IMR-90 (cell line): ENCODE measurements around the gene REXO1. TPM values are rescaled to one million over a fixed set of nuclear protein-coding genes. Genes with fewer than 3 reads are reported as not detected.
A peak's percentile ranks its signal among the peaks of the same experiment; 100 is the strongest.

Experiments
- ATAC-seq: fragments of 200-7000 bp; cut with Tn5 transposase; 2 replicates; pipeline ENCODE4 v1.9.1; 2020; ENCODE audit warnings: low read depth, mild to moderate bottlenecking, moderate library complexity
- BruUV-seq: library from RNA; stranded (reverse); fragments of 400-500 nt; replicated peaks from 2 replicates; lab custom pipeline; 2021; lab: Mats Ljungman, UMichigan
- CTCF ChIA-PET: fragments of 300-600 bp; formaldehyde crosslinking; extraction: SDS; loops from one replicate; lab custom pipeline; 2021; ENCODE audit warnings: antibody characterized with exemption; lab: Yijun Ruan, JAX
- POLR2A ChIA-PET: fragments of 300-600 bp; sonication (Branson Sonifier 250); formaldehyde crosslinking; loops from one replicate; lab custom pipeline; 2022; ENCODE audit warnings: antibody characterized with exemption; ENCODE audit not compliant: unreplicated experiment; lab: Charles Lee
- DNase-seq: peaks from one replicate; pipeline ENCODE4 v3.0.0; 2013
- H2AFZ ChIP-seq: replicated peaks from 2 replicates; pipeline ENCODE3; 2013; ENCODE audit warnings: low read length, mild to moderate bottlenecking; ENCODE audit not compliant: poor library complexity
- H2AK5ac ChIP-seq: 2 replicates; pipeline ENCODE4 v1.6.1; 2013; ENCODE audit warnings: low read depth, low read length, inconsistent platforms
- H2AK9ac ChIP-seq: replicated peaks from 2 replicates; pipeline ENCODE3; 2013; ENCODE audit warnings: mild to moderate bottlenecking, low read depth, low read length, moderate library complexity; ENCODE audit not compliant: poor library complexity
- H2BK120ac ChIP-seq: 2 replicates; pipeline ENCODE4 v1.6.1; 2013; ENCODE audit warnings: low read depth, low read length, inconsistent platforms
- H2BK15ac ChIP-seq: 3 replicates; pipeline ENCODE4 v1.6.1; 2013; ENCODE audit warnings: low read depth, low read length, inconsistent platforms
- H2BK20ac ChIP-seq: 2 replicates; pipeline ENCODE4 v1.6.1; 2013; ENCODE audit warnings: low read depth, mild to moderate bottlenecking, inconsistent platforms, low read length, moderate library complexity
- H2BK5ac ChIP-seq: 2 replicates; pipeline ENCODE4 v1.6.1; 2013; ENCODE audit warnings: mild to moderate bottlenecking, low read depth, low read length, inconsistent platforms; ENCODE audit not compliant: poor library complexity, severe bottlenecking
- H3K14ac ChIP-seq: replicated peaks from 2 replicates; pipeline ENCODE4 v1.6.1; 2013; ENCODE audit warnings: low read depth, low read length, inconsistent platforms
- H3K18ac ChIP-seq: 2 replicates; pipeline ENCODE4 v1.6.1; 2013; ENCODE audit warnings: low read depth, low read length, control low read depth
- H3K23ac ChIP-seq: 2 replicates; pipeline ENCODE4 v1.6.1; 2013; ENCODE audit warnings: low read depth, low read length, inconsistent platforms
- H3K27ac ChIP-seq: 2 replicates; pipeline ENCODE4 v1.5.1; 2013; ENCODE audit warnings: mild to moderate bottlenecking, control low read depth, low read length; ENCODE audit not compliant: insufficient read depth
- H3K27me3 ChIP-seq: 2 replicates; pipeline ENCODE4 v1.6.1; 2013; ENCODE audit warnings: low read length; ENCODE audit not compliant: control insufficient read depth, insufficient read depth
- H3K36me3 ChIP-seq: 2 replicates; pipeline ENCODE4 v1.6.1; 2013; ENCODE audit warnings: low read length, mixed read lengths; ENCODE audit not compliant: control insufficient read depth, insufficient read depth
- H3K4ac ChIP-seq: 2 replicates; pipeline ENCODE4 v1.6.1; 2013; ENCODE audit warnings: low read depth, low read length, inconsistent platforms
- H3K4me1 ChIP-seq: 2 replicates; pipeline ENCODE4 v1.6.1; 2013; ENCODE audit warnings: low read length, mixed read lengths; ENCODE audit not compliant: control insufficient read depth, insufficient read depth
- H3K4me2 ChIP-seq: 2 replicates; pipeline ENCODE4 v1.6.1; 2013; ENCODE audit warnings: low read depth, mild to moderate bottlenecking, control low read depth, low read length, moderate library complexity
- H3K4me3 ChIP-seq: 2 replicates; pipeline ENCODE4 v1.5.1; 2013; ENCODE audit warnings: low read depth, mild to moderate bottlenecking, control low read depth, low read length, moderate library complexity; ENCODE audit not compliant: insufficient read depth
- H3K56ac ChIP-seq: 2 replicates; pipeline ENCODE4 v1.6.1; 2013; ENCODE audit warnings: low read length, inconsistent platforms; ENCODE audit not compliant: insufficient read depth; ENCODE audit errors: extremely low read depth
- H3K79me1 ChIP-seq, 2 experiments: 2 replicates each; pipeline ENCODE4 v1.6.1; 2013; ENCODE audit warnings: low read length in 2 of 2, inconsistent platforms in 1 of 2, low read depth in 1 of 2
- H3K9ac ChIP-seq: 2 replicates; pipeline ENCODE4 v1.6.1; 2013; ENCODE audit warnings: low read depth, low read length, control low read depth
- H3K9me1 ChIP-seq: 2 replicates; pipeline ENCODE4 v1.6.1; 2013; ENCODE audit warnings: low read length, inconsistent platforms; ENCODE audit not compliant: insufficient read depth
- H3K9me3 ChIP-seq: 2 replicates; pipeline ENCODE4 v1.6.1; 2013; ENCODE audit warnings: low read length; ENCODE audit not compliant: control insufficient read depth, insufficient read depth
- H4K20me1 ChIP-seq: 2 replicates; pipeline ENCODE4 v1.6.1; 2013; ENCODE audit warnings: low read length, inconsistent platforms; ENCODE audit not compliant: insufficient read depth
- H4K5ac ChIP-seq: 2 replicates; pipeline ENCODE4 v1.6.1; 2013; ENCODE audit warnings: mild to moderate bottlenecking, low read depth, low read length, control low read depth
- H4K8ac ChIP-seq, 2 experiments: 2 replicates each; pipeline ENCODE4 v1.6.1; 2013; ENCODE audit warnings: low read depth in 2 of 2, low read length in 2 of 2, control low read depth in 1 of 2, inconsistent platforms in 1 of 2
- H4K91ac ChIP-seq: 2 replicates; pipeline ENCODE4 v1.6.1; 2013; ENCODE audit warnings: low read depth, low read length, inconsistent platforms; ENCODE audit not compliant: insufficient read depth
- BHLHE40 ChIP-seq: fragments of 150-350 bp; IDR thresholded peaks from 2 replicates; pipeline ENCODE4 v1.6.1; 2016; ENCODE audit warnings: mild to moderate bottlenecking, low read depth, low read length
- CHD1 ChIP-seq: IDR thresholded peaks from 2 replicates; pipeline ENCODE4 v1.6.1; 2012; ENCODE audit warnings: low read depth, low read length, improper control_type of control experiment
- MAZ ChIP-seq: IDR thresholded peaks from 2 replicates; pipeline ENCODE4 v1.6.1; 2012; ENCODE audit warnings: low read depth, mild to moderate bottlenecking, low read length, improper control_type of control experiment, moderate library complexity, borderline replicate concordance
- MXI1 ChIP-seq: IDR thresholded peaks from 2 replicates; pipeline ENCODE4 v1.6.1; 2012; ENCODE audit warnings: low read depth, mild to moderate bottlenecking, low read length, moderate library complexity, borderline replicate concordance
- POLR2A ChIP-seq: IDR thresholded peaks from 2 replicates; pipeline ENCODE4 v1.6.1; 2012; ENCODE audit warnings: mild to moderate bottlenecking, low read depth, low read length
- SMC3 ChIP-seq: fragments of 150-350 bp; IDR thresholded peaks from 2 replicates; pipeline ENCODE4 v1.6.1; 2016; ENCODE audit warnings: low read depth, mild to moderate bottlenecking, antibody characterized with exemption, low read length, moderate library complexity
- USF2 ChIP-seq: fragments of 150-350 bp; IDR thresholded peaks from 2 replicates; pipeline ENCODE4 v1.6.1; 2017; ENCODE audit warnings: mild to moderate bottlenecking, antibody characterized with exemption, low read length, low read depth
- WGBS, 2 experiments: methylation state at CpG; one replicate each; pipeline versions ENCODE4 v1.1.5 to v1.1.7; 2013; ENCODE audit warnings: missing lambda C conversion rate in 2 of 2; ENCODE audit not compliant: insufficient read length in 1 of 2; ENCODE audit errors: extremely low coverage in 2 of 2; 5-methylcytosine and 5-hydroxymethylcytosine counted together
- dilution Hi-C: fragments of 300-500 bp; cut with HindIII; formaldehyde crosslinking; loops from one replicate; pipeline ENCODE4 v1.14.3; 2018; ENCODE audit warnings: low sequenced_read_pairs; ENCODE audit not compliant: unreplicated experiment
- in situ Hi-C: fragments of 300-500 bp; cut with MboI; formaldehyde crosslinking; loops from 3 replicates; pipeline ENCODE4 v1.14.3; 2019; ENCODE audit warnings: low sequenced_read_pairs, inconsistent platforms, mixed read lengths
- intact Hi-C: fragments of 100-400 bp; cut with micrococcal nuclease; formaldehyde crosslinking; loops from 2 replicates; pipeline ENCODE4 v1.10.0; 2022
- polyA plus RNA-seq, 3 experiments: library from polyadenylated mRNA; depleted of rRNA; stranded (reverse); fragments of >200 nt; gene quantifications; 2 replicates each; pipeline ENCODE4 v1.2.3, GENCODE V29; 2012; ENCODE audit warnings: low replicate concordance in 1 of 3
- total RNA-seq: library from RNA; depleted of rRNA; stranded (reverse); fragments of >200 nt; gene quantifications from 2 replicates; pipeline ENCODE4 v1.2.3, GENCODE V29; 2012
- TF ChIP-seq, protein P1 (sequence below): conservative IDR thresholded peaks from 2 replicates; pipeline ENCODE4 v1.5.1; 2012; ENCODE audit warnings: mild to moderate bottlenecking, low read depth, low read length, improper control_type of control experiment

Gene REXO1
- total and polyA plus RNA-seq, 2 of the 4 experiments (the other 2 are of a cell fraction), result 1.4 to 63.7 TPM

DNA sequence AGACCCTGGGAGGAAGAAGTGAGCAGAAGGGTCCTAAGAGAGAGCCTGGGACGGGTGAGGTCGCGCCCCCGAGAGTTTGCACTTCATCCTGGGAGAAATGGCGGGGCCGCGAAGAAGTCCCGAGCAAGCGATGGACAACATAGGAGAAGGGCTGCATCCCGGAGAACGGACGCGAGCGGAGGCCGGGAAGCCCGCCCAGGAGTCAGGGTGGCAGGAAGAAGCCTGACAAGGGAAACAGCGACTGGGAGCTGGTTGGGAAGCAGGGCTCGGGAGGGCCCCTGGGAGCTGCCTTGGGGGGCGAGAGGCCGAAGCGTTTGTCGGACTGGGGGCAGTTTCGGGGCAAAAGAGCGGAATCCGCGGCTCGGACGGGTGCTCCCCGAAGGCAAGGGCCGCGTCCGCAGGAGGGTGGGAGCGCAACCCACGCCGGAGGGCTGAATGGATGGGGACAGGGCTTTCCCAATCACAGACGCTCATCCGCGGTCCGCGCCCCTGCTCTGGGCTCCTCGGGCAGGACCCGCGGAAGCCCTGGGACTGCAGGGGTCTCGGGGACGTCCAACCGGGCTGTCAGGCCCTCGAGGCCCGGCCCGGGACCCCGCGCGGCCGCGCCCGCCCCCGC, 36.5 kb upstream of the REXO1 start:
- 0% methylated on average over 42 of the region's 56 CpGs; no CpG with 5 or more reads in 1 of the 2 experiments for WGBS, 2 experiments
- in situ Hi-C loops, result no loop called here
- Histone ChIP-seq H2BK20ac (no peak overlapping the region), H2AFZ (peak overlapping the region; percentile 87), H2AK9ac (peak overlapping the region; percentile 99), H3K56ac (peak overlapping the region; percentile 58), H3K9ac (peak overlapping the region; percentile 97), H3K27me3 (no peaks in the 10 kb centered on the region), H3K27ac (peak overlapping the region; percentile 89), H3K23ac (peak overlapping the region; percentile 92), H4K91ac (no peak overlapping the region), H4K5ac (peak overlapping the region; percentile 26; the same call in 1 of the 2 replicates), H3K4me1 (peaks cover 24% of the 10 kb centered on the region), H3K14ac (peak overlapping the region; percentile 63; the same call in 1 of the 2 replicates), H3K18ac (no peak overlapping the region), H2BK15ac (no peak overlapping the region), H3K9me3 (no peaks in the 10 kb centered on the region), H2BK5ac (peak overlapping the region; percentile 49), H3K36me3 (peaks cover 12% of the 10 kb centered on the region; the same call in 1 of the 2 replicates), H4K20me1 (peaks cover 46% of the 10 kb centered on the region), H4K8ac (peak overlapping the region in 1 of 2 experiments; percentile 52; a peak in 2 of 4 replicates), H3K4me2 (peak overlapping the region; percentile 99), H3K4ac (peak overlapping the region; percentile 66), H2BK120ac (no peak overlapping the region), H3K9me1 (peaks cover 18% of the 10 kb centered on the region), H3K79me1 (peaks cover 4 to 44% of the 10 kb centered on the region in 2 experiments), H2AK5ac (peak overlapping the region; percentile 85), H3K4me3 (peak overlapping the region; percentile 99)
- TF ChIP-seq MXI1, result peak; percentile 10; the same call in 1 of the 2 replicates
- TF ChIP-seq CHD1, result 0 out of 2 replicates have a peak, but pooled peaks have one; percentile 49
- peak; percentile 43; the same call in 1 of the 2 replicates for TF ChIP-seq POLR2A
- TF ChIP-seq, protein P1, sequence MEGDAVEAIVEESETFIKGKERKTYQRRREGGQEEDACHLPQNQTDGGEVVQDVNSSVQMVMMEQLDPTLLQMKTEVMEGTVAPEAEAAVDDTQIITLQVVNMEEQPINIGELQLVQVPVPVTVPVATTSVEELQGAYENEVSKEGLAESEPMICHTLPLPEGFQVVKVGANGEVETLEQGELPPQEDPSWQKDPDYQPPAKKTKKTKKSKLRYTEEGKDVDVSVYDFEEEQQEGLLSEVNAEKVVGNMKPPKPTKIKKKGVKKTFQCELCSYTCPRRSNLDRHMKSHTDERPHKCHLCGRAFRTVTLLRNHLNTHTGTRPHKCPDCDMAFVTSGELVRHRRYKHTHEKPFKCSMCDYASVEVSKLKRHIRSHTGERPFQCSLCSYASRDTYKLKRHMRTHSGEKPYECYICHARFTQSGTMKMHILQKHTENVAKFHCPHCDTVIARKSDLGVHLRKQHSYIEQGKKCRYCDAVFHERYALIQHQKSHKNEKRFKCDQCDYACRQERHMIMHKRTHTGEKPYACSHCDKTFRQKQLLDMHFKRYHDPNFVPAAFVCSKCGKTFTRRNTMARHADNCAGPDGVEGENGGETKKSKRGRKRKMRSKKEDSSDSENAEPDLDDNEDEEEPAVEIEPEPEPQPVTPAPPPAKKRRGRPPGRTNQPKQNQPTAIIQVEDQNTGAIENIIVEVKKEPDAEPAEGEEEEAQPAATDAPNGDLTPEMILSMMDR, result no peak
- no peak for TF ChIP-seq BHLHE40
- 0 out of 2 replicates have a peak, but pooled peaks have one; percentile 22 for TF ChIP-seq MAZ
- no peak for TF ChIP-seq USF2
- no peak for TF ChIP-seq SMC3
- DNase-seq, result no peak
- ATAC-seq, result peak; percentile 49
- CTCF ChIA-PET, result no interaction called here
- intact Hi-C loops, result loop anchor here (1.0 kb wide), 1 partner anchor 20 kb away; the partner anchor contains the start of genes ADAT3 and SCAMP4
- POLR2A ChIA-PET, result interaction anchor here (0.6 kb wide), 1 partner anchor 20 kb away, joined by 7 read pairs; no protein-coding TSS in a partner anchor
- no TSS peak for BruUV-seq
- dilution Hi-C loops, result no loop called here
